Measurements from ENCODE around the gene LRP11.

The LRP11 gene

DNA sequence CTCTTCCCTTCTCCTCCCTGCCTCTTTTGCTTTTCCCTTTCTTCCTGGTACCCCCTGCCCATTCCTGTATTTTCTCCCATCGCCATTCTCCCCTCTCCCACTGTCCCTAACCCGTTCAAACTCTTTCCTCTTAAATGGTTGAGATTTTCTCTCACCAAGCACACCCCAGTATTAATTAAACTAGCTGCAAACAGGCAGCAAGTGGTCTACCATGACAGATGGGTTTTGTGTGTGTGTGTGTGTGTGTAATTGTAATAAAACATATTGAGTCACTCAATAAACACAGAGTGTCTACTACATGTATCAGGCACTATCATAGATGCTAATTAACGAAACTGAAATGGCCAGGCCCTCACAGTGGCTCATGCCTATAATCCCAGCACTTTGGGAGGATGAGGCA is 27.1 kb upstream of the LRP11 start:
- DNase-seq (ENCODE audit: low read depth in 1 of 2, low spot score in 1 of 2) = no peak
- Histone ChIP-seq H3K4me3 (replicated peaks; ENCODE audit: insufficient read depth, low read length) (no peak overlapping the region), H3K27me3 (ENCODE audit: insufficient read depth, poor library complexity, severe bottlenecking) (no peaks in the 10 kb centered on the region), H3K27ac (replicated peaks) (no peak overlapping the region)
- TF ChIP-seq, protein P1, sequence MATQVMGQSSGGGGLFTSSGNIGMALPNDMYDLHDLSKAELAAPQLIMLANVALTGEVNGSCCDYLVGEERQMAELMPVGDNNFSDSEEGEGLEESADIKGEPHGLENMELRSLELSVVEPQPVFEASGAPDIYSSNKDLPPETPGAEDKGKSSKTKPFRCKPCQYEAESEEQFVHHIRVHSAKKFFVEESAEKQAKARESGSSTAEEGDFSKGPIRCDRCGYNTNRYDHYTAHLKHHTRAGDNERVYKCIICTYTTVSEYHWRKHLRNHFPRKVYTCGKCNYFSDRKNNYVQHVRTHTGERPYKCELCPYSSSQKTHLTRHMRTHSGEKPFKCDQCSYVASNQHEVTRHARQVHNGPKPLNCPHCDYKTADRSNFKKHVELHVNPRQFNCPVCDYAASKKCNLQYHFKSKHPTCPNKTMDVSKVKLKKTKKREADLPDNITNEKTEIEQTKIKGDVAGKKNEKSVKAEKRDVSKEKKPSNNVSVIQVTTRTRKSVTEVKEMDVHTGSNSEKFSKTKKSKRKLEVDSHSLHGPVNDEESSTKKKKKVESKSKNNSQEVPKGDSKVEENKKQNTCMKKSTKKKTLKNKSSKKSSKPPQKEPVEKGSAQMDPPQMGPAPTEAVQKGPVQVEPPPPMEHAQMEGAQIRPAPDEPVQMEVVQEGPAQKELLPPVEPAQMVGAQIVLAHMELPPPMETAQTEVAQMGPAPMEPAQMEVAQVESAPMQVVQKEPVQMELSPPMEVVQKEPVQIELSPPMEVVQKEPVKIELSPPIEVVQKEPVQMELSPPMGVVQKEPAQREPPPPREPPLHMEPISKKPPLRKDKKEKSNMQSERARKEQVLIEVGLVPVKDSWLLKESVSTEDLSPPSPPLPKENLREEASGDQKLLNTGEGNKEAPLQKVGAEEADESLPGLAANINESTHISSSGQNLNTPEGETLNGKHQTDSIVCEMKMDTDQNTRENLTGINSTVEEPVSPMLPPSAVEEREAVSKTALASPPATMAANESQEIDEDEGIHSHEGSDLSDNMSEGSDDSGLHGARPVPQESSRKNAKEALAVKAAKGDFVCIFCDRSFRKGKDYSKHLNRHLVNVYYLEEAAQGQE (IDR thresholded peaks at IDR 0.05; ENCODE audit: insufficient replicate concordance, low read depth) = no peak
- TF ChIP-seq, protein P2, sequence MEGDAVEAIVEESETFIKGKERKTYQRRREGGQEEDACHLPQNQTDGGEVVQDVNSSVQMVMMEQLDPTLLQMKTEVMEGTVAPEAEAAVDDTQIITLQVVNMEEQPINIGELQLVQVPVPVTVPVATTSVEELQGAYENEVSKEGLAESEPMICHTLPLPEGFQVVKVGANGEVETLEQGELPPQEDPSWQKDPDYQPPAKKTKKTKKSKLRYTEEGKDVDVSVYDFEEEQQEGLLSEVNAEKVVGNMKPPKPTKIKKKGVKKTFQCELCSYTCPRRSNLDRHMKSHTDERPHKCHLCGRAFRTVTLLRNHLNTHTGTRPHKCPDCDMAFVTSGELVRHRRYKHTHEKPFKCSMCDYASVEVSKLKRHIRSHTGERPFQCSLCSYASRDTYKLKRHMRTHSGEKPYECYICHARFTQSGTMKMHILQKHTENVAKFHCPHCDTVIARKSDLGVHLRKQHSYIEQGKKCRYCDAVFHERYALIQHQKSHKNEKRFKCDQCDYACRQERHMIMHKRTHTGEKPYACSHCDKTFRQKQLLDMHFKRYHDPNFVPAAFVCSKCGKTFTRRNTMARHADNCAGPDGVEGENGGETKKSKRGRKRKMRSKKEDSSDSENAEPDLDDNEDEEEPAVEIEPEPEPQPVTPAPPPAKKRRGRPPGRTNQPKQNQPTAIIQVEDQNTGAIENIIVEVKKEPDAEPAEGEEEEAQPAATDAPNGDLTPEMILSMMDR (IDR thresholded peaks at IDR 0.05; ENCODE audit: insufficient read depth, low read length) = no peak
- TF ChIP-seq POLR2AphosphoS5 (IDR thresholded peaks at IDR 0.05; ENCODE audit: low read depth) (no peak), GABPA (IDR thresholded peaks at IDR 0.05; ENCODE audit: low read depth) (no peak), SPI1 (IDR thresholded peaks at IDR 0.05; ENCODE audit: borderline replicate concordance, low read depth) (no peak)

DNA sequence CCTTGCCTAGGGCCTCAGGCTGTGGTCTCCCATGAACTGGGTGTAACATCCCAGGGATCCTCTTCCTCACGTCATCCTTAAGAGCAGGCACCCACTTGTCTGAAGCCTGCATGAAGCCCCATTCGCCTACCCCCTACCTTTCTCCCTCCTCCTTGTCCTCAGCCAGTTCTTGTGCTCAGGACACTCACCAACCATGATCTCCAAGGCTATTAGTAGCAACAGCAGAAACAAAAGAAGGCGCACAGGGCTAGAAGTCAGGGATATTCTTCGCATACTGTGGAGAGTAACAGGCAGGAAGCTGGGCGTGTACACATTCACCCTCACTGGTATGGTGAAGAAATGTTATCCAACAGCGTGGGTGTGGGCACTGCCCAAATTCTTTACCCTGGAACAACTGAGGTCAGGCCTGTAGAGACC is 26.5 kb upstream of the LRP11 start:
- no peaks in the 10 kb centered on the region for H3K27me3 ChIP-seq (ENCODE audit: insufficient read depth, poor library complexity, severe bottlenecking)
- no peak overlapping the region for H3K4me3 ChIP-seq (replicated peaks; ENCODE audit: insufficient read depth, low read length)
- no peak overlapping the region for H3K27ac ChIP-seq (replicated peaks)
- TF ChIP-seq POLR2AphosphoS5 (IDR thresholded peaks at IDR 0.05; ENCODE audit: low read depth) (no peak), GABPA (IDR thresholded peaks at IDR 0.05; ENCODE audit: low read depth) (no peak), SPI1 (IDR thresholded peaks at IDR 0.05; ENCODE audit: borderline replicate concordance, low read depth) (no peak)
- TF ChIP-seq, protein P2 (IDR thresholded peaks at IDR 0.05; ENCODE audit: insufficient read depth, low read length) = no peak
- TF ChIP-seq, protein P1 (IDR thresholded peaks at IDR 0.05; ENCODE audit: insufficient replicate concordance, low read depth) = no peak
- DNase-seq (ENCODE audit: low read depth in 1 of 2, low spot score in 1 of 2) = no peak

DNA sequence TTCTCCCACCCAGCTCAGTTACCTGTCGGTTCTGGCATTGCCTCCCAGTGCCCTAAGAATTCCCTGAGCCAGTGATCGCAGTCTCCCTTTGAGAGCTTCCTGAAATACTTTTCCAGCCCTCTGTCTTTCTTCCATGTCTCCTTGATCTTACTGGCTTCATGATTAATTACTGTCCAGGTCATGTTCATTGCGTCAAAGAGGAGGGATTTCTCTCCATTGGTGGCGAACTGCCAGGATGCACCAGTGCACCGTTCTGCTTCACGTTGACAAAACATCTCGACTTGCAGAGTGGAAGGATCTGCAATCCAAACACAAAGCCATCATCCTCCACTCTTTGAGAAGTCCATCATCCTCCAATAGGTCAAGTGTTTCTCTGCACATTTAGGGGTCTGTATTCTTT is 25.2 kb upstream of the LRP11 start:
- Histone ChIP-seq H3K27ac (replicated peaks) (no peak overlapping the region), H3K27me3 (ENCODE audit: insufficient read depth, poor library complexity, severe bottlenecking) (no peaks in the 10 kb centered on the region), H3K4me3 (replicated peaks; ENCODE audit: insufficient read depth, low read length) (no peak overlapping the region)
- no peak for TF ChIP-seq POLR2AphosphoS5 (IDR thresholded peaks at IDR 0.05; ENCODE audit: low read depth)
- TF ChIP-seq GABPA (IDR thresholded peaks at IDR 0.05; ENCODE audit: low read depth) = no peak
- no peak for TF ChIP-seq SPI1 (IDR thresholded peaks at IDR 0.05; ENCODE audit: borderline replicate concordance, low read depth)
- TF ChIP-seq, protein P2 (IDR thresholded peaks at IDR 0.05; ENCODE audit: insufficient read depth, low read length) = no peak
- TF ChIP-seq, protein P1 (IDR thresholded peaks at IDR 0.05; ENCODE audit: insufficient replicate concordance, low read depth) = no peak
- DNase-seq (ENCODE audit: low read depth in 1 of 2, low spot score in 1 of 2) = no peak

Measured in HL-60 (cell line).